Measurements from ENCODE around the gene CHRNA4. TPM values are rescaled to one million over a fixed set of nuclear protein-coding genes. Genes with fewer than 3 reads are reported as not detected.

Gene CHRNA4
- total RNA-seq, 3 donors from 2014 or later, result not detected

DNA sequence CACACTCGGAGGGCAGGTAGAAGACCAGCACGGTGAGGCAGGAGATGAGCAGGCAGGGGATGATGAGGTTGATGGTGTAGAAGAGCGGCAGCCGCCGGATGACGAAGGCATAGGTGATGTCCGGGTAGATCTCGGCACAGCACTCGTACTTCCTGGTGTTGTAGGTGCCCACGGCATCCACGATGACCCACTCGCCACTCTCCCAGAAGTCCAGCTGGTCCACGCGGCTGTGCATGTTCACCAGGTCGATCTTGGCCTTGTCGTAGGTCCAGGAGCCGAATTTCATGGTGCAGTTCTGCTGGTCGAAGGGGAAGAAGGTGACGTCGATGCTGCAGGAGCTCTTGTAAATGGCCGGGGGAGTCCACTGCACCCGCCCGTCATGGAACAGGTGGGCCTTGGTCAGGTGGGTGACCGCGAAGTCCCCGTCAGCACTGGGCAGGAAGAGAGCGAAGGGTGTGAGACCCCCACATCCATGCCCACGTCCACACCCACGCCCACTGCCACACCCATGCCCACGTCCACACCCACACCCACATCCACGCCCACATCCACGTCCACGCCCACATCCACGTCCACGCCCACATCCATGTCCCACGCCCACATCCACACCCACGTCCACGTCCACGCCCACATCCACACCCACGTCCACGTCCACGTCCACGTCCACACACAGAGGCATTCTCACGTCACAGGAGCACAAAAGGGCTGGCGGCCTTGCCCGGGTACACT lies 10.4 kb downstream of the CHRNA4 start:
- no peak overlapping the region for H3K27ac ChIP-seq
- intact Hi-C loops (cut with DNase I; ENCODE audit: low total_unique reads), result no loop called here
- no peak for DNase-seq (ENCODE audit: low spot score in 2 of 2)
- peaks cover 0 to 49% of the 10 kb centered on the region in 2 donors for H3K27me3 ChIP-seq
- H3K4me1 ChIP-seq, result no peaks in the 10 kb centered on the region
- TF ChIP-seq POLR2AphosphoS5 (IDR thresholded peaks at IDR 0.05), result no peak
- no peak for TF ChIP-seq CTCF (IDR thresholded peaks at IDR 0.05)
- no peak for TF ChIP-seq POLR2A (IDR thresholded peaks at IDR 0.05)
- H3K4me3 ChIP-seq, result no peak overlapping the region
- no peaks in the 10 kb centered on the region for H3K9me3 ChIP-seq
- H3K36me3 ChIP-seq, result no peaks in the 10 kb centered on the region

- no peak overlapping the region for H3K27ac ChIP-seq
- no peak for DNase-seq (ENCODE audit: low spot score in 2 of 2)
- H3K9me3 ChIP-seq, result no peaks in the 10 kb centered on the region
- no peaks in the 10 kb centered on the region for H3K36me3 ChIP-seq
- intact Hi-C loops (cut with DNase I; ENCODE audit: low total_unique reads), result no loop called here
- no peak for TF ChIP-seq POLR2A (IDR thresholded peaks at IDR 0.05)
- no peak for TF ChIP-seq POLR2AphosphoS5 (IDR thresholded peaks at IDR 0.05)
- TF ChIP-seq CTCF (IDR thresholded peaks at IDR 0.05), result no peak
- H3K27me3 ChIP-seq, result peaks cover 0 to 49% of the 10 kb centered on the region in 2 donors
- H3K4me3 ChIP-seq, result no peak overlapping the region
- H3K4me1 ChIP-seq, result no peaks in the 10 kb centered on the region
These were observed 11.0 kb downstream of the CHRNA4 start for GRCh38 chr20:63350196-63350595.

DNA sequence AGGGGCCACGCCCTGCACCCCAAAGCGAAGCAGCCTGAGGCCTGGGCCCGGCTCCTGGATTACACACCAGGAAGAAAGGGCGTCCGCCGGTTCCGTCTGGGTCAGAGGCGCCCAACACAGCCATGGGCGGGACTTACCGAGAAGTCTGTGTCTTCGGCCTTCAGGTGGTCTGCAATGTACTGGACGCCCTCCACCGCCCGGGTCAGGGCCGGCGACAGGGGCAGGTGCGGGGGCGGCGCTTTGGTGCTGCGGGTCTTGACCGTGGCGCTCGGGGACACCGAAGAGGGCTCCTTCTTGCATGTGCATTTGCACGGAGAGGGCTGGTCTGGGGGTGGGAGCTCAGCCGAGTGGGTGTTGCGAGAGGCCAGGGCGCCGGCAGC lies 11.6 kb downstream of the CHRNA4 start:
- Histone ChIP-seq H3K36me3 (no peaks in the 10 kb centered on the region), H3K4me3 (no peak overlapping the region), H3K27ac (no peak overlapping the region), H3K27me3 (peaks cover 0 to 48% of the 10 kb centered on the region in 2 donors), H3K4me1 (no peaks in the 10 kb centered on the region), H3K9me3 (no peaks in the 10 kb centered on the region)
- intact Hi-C loops (cut with DNase I; ENCODE audit: low total_unique reads), result no loop called here
- TF ChIP-seq POLR2AphosphoS5 (IDR thresholded peaks at IDR 0.05), result no peak
- TF ChIP-seq CTCF (IDR thresholded peaks at IDR 0.05), result no peak
- no peak for TF ChIP-seq POLR2A (IDR thresholded peaks at IDR 0.05)
- DNase-seq (ENCODE audit: low spot score in 2 of 2), result no peak

DNA sequence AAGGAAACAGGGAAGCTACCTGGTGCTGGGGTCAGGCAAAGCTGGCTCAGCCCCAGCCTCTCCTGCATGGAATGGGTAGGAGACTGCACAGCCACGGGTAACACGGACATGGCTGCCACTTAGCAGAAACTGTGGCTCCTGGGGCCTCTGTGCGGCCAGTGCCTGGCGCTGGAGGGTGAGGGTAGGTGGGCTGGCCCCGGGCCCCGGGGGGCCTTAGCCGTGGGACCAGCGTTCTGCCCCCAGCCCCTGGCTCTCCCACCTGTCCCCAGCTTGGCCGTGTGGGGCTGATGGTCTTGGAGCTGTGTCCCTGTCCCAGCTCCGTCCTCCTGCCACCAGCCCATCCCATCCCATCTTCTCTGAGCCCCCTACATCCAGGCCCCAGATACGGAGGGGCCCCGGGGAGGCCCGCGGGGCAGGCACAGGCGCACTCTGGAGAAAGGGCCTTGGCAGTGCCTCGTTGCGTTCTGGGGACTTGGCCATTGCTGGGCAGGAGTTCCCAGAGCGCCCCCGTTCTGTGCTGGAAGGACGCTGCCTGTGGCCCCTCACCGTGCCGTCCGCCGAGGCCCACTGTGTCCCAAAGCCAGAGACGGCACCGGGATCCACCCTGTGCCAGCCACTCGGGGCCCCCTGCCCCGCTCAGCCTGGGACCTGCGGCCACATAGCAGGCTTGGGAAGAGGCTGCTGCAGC lies 12.2 kb downstream of the CHRNA4 start:
- Histone ChIP-seq H3K27ac (no peak overlapping the region), H3K4me3 (no peak overlapping the region), H3K36me3 (no peaks in the 10 kb centered on the region), H3K9me3 (no peaks in the 10 kb centered on the region), H3K4me1 (no peaks in the 10 kb centered on the region), H3K27me3 (peaks cover 0 to 47% of the 10 kb centered on the region in 2 donors)
- DNase-seq (ENCODE audit: low spot score in 2 of 2), result no peak
- TF ChIP-seq POLR2A (IDR thresholded peaks at IDR 0.05) (no peak), POLR2AphosphoS5 (IDR thresholded peaks at IDR 0.05) (no peak), CTCF (IDR thresholded peaks at IDR 0.05) (no peak)
- intact Hi-C loops (cut with DNase I; ENCODE audit: low total_unique reads), result no loop called here
